Measurements from ENCODE around the gene CYP4F22.

CYP4F22 gene

GRCh38 chr19:15577184-15577771 lies 69.0 kb downstream of the CYP4F22 start:
- TF ChIP-seq CTCF (IDR thresholded peaks at IDR 0.05; ENCODE audit: borderline replicate concordance, insufficient read depth, low read depth, low read length) = no peak
- no peak overlapping the region for H3K4me3 ChIP-seq (ENCODE audit: low read depth, low read length)

GRCh38 chr19:15583346-15583745 lies 75.0 kb downstream of the CYP4F22 start:
- no peak for TF ChIP-seq CTCF (IDR thresholded peaks at IDR 0.05; ENCODE audit: borderline replicate concordance, insufficient read depth, low read depth, low read length)
- H3K4me3 ChIP-seq (ENCODE audit: low read depth, low read length) = no peak overlapping the region

GRCh38 chr19:15584095-15584494 lies 75.8 kb downstream of the CYP4F22 start:
- no peak for TF ChIP-seq CTCF (IDR thresholded peaks at IDR 0.05; ENCODE audit: borderline replicate concordance, insufficient read depth, low read depth, low read length)

GRCh38 chr19:15584541-15585115 lies 76.3 kb downstream of the CYP4F22 start:
- H3K4me3 ChIP-seq (ENCODE audit: low read depth, low read length) = no peak overlapping the region
- TF ChIP-seq CTCF (IDR thresholded peaks at IDR 0.05; ENCODE audit: borderline replicate concordance, insufficient read depth, low read depth, low read length) = peak; percentile 96

More at GRCh38 chr19:15584095-15584494, 75.8 kb downstream of the CYP4F22 start:
- H3K4me3 ChIP-seq (ENCODE audit: low read depth, low read length) = no peak overlapping the region

GRCh38 chr19:15587663-15588062 lies 79.3 kb downstream of the CYP4F22 start:
- H3K4me3 ChIP-seq (ENCODE audit: low read depth, low read length) = no peak overlapping the region
- no peak for TF ChIP-seq CTCF (IDR thresholded peaks at IDR 0.05; ENCODE audit: borderline replicate concordance, insufficient read depth, low read depth, low read length)

- no peak for TF ChIP-seq CTCF (IDR thresholded peaks at IDR 0.05; ENCODE audit: borderline replicate concordance, insufficient read depth, low read depth, low read length)
- H3K4me3 ChIP-seq (ENCODE audit: low read depth, low read length) = no peak overlapping the region
These were observed 79.9 kb downstream of the CYP4F22 start for GRCh38 chr19:15588265-15588664.

GRCh38 chr19:15589760-15590451 lies 81.6 kb downstream of the CYP4F22 start:
- no peak overlapping the region for H3K4me3 ChIP-seq (ENCODE audit: low read depth, low read length)
- TF ChIP-seq CTCF (IDR thresholded peaks at IDR 0.05; ENCODE audit: borderline replicate concordance, insufficient read depth, low read depth, low read length) = no peak

Measured in GM12875 (cell line).